NCI-H774 (cell line): ENCODE results near the gene ZNF853.
A peak's percentile ranks its signal among the peaks of the same experiment; 100 is the strongest.
"Not testable (repeated sequence)": the region's sequence is repeated elsewhere in the genome, so short reads cannot be mapped to it uniquely, and the experiment has no call there.

Experiments
- DNase-seq: peaks from one replicate; lab custom pipeline; 2025; lab: John Stamatoyannopoulos, UW

Gene ZNF853

GRCh38 chr7:6614953-6615722 is at the start of gene ZNF853:
TSS of gene ZNF853 (plus strand) at chr7:6615610. CDS start at chr7:6616175, 565 bp downstream.
- no peak for DNase-seq

GRCh38 chr7:6565655-6566054 is 49.8 kb upstream of the ZNF853 start:
- no peak for DNase-seq

- no peak for DNase-seq
These were observed 47.5 kb upstream of the ZNF853 start for GRCh38 chr7:6567886-6568285.

GRCh38 chr7:6571160-6571779 is 44.1 kb upstream of the ZNF853 start:
- DNase-seq, result no peak

- DNase-seq, result no peak
These were observed 40.0 kb upstream of the ZNF853 start for GRCh38 chr7:6575281-6576023.

- DNase-seq, result no peak
These were observed 39.2 kb upstream of the ZNF853 start for GRCh38 chr7:6576024-6576866.

- DNase-seq, result not testable (repeated sequence)
These were observed 38.5 kb upstream of the ZNF853 start for GRCh38 chr7:6576867-6577368.

- DNase-seq, result peak; percentile 91
These were observed 37.9 kb upstream of the ZNF853 start, which contains the start of gene ZDHHC4 for GRCh38 chr7:6577369-6578113. TSS of gene ZDHHC4 (plus strand) at chr7:6577454. CDS start at chr7:6580562, 3,108 bp downstream.

GRCh38 chr7:6578114-6579084 is 37.0 kb upstream of the ZNF853 start:
- no peak for DNase-seq

GRCh38 chr7:6579446-6579845 is 36.0 kb upstream of the ZNF853 start:
- DNase-seq, result no peak

GRCh38 chr7:6585746-6586432 is 29.5 kb upstream of the ZNF853 start:
- not testable (repeated sequence) for DNase-seq

- no peak for DNase-seq
These were observed 26.8 kb upstream of the ZNF853 start for GRCh38 chr7:6588566-6588965.

- no peak for DNase-seq
These were observed 26.1 kb upstream of the ZNF853 start for GRCh38 chr7:6589151-6589828.

- DNase-seq, result peak; percentile 78
These were observed 25.4 kb upstream of the ZNF853 start, which contains the start of gene INTS15 for GRCh38 chr7:6589829-6590644. TSS of gene INTS15 (plus strand) at chr7:6590021. CDS start at chr7:6590284, 263 bp downstream.

- no peak for DNase-seq
These were observed 24.7 kb upstream of the ZNF853 start for GRCh38 chr7:6590645-6591110.

- no peak for DNase-seq
These were observed 15.3 kb upstream of the ZNF853 start for GRCh38 chr7:6600093-6600492.

- no peak for DNase-seq
These were observed 11.0 kb upstream of the ZNF853 start for GRCh38 chr7:6604458-6604857.
